ENCODE measurements around the gene IL4I1. TPM values are rescaled to one million over a fixed set of nuclear protein-coding genes. Genes with fewer than 3 reads are reported as not detected.

Gene IL4I1
- total and polyA plus RNA-seq, 2 of the 8 experiments (the other 6 are each of a cell fraction or from before 2014, with no cell fraction given): 0.41 to 0.76 TPM

DNA sequence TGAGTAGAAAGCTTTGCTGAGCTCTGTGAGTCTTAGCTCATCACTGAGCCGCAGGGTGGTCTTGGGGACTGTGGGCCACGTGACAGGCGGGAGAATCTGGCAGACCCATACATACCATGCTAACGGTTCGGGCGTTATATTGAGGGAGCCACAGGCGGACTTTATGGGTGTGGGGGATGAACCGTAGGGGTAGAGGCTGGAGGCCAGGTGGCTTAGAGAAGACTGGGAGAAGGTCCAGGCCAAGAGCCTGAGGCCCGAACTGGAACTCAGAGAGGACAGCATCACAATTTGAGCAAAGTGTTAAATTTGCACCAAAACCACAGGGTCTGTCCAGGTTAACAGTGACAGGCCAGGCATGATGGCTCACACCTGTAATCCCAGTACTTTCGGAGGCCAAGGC is 17.0 kb upstream of the IL4I1 start (continued):
- TF ChIP-seq CHD7 (IDR thresholded peaks at IDR 0.05; ENCODE audit: insufficient replicate concordance, low read length): no peak
- TF ChIP-seq BACH1 (IDR thresholded peaks at IDR 0.05; ENCODE audit: low read length): no peak
- no peak for TF ChIP-seq SIX5 (IDR thresholded peaks at IDR 0.05; ENCODE audit: low read depth, low read length)
- no peak for TF ChIP-seq POLR2AphosphoS5 (IDR thresholded peaks at IDR 0.05; ENCODE audit: low read depth, low read length)
- TF ChIP-seq JUND (IDR thresholded peaks at IDR 0.05; ENCODE audit: low read length): no peak
- TF ChIP-seq NANOG (IDR thresholded peaks at IDR 0.05; ENCODE audit: insufficient read depth, low read depth, low read length, poor library complexity, severe bottlenecking): no peak
- TF ChIP-seq KDM4A (IDR thresholded peaks at IDR 0.05; ENCODE audit: low read depth, low read length, severe bottlenecking): no peak
- no peak for TF ChIP-seq RFX5 (IDR thresholded peaks at IDR 0.05; ENCODE audit: borderline replicate concordance, low read depth, low read length)
- no peak for TF ChIP-seq SIN3A (conservative IDR thresholded peaks at IDR 0.05 in 1 of 2, IDR thresholded peaks at IDR 0.05 in 1 of 2; ENCODE audit: low read depth in 1 of 2, low read length in 2 of 2)
- no peak for TF ChIP-seq NRF1 (IDR thresholded peaks at IDR 0.05; ENCODE audit: low read depth, low read length)
- no peak for TF ChIP-seq YY1 (IDR thresholded peaks at IDR 0.05; ENCODE audit: low read depth, low read length)
- TF ChIP-seq TAF7 (optimal IDR thresholded peaks at IDR 0.05; ENCODE audit: borderline replicate concordance, low read depth, low read length): no peak
- no peak for TF ChIP-seq SP4 (IDR thresholded peaks at IDR 0.05; ENCODE audit: low read length)

All from H1 (cell line).